ENCODE results near the gene METAP1.

DNA sequence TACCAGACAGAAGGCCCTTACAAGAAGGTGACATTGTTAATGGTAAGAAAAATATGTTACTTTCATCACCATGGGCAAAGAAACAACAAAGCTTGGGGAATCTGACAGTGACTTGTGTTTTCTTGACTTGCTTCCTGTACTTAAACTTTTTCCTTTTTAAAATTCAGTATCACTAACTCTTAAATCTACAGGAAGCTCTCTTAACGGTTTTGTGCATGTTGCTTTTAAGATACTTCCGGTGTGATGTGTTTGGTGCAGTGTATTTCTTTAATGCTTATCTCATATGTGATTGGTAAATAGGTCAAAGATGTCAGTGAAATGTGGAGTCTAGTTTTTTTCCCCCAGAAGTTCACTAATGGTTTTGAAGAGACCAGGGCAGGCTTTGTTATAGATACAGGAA, 47.8 kb downstream of the METAP1 start:
- TF ChIP-seq TCF7L2 (IDR thresholded peaks at IDR 0.05; ENCODE audit: borderline replicate concordance, extremely low read depth, insufficient read depth, insufficient read length) = no peak
- TF ChIP-seq, protein P1, sequence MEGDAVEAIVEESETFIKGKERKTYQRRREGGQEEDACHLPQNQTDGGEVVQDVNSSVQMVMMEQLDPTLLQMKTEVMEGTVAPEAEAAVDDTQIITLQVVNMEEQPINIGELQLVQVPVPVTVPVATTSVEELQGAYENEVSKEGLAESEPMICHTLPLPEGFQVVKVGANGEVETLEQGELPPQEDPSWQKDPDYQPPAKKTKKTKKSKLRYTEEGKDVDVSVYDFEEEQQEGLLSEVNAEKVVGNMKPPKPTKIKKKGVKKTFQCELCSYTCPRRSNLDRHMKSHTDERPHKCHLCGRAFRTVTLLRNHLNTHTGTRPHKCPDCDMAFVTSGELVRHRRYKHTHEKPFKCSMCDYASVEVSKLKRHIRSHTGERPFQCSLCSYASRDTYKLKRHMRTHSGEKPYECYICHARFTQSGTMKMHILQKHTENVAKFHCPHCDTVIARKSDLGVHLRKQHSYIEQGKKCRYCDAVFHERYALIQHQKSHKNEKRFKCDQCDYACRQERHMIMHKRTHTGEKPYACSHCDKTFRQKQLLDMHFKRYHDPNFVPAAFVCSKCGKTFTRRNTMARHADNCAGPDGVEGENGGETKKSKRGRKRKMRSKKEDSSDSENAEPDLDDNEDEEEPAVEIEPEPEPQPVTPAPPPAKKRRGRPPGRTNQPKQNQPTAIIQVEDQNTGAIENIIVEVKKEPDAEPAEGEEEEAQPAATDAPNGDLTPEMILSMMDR (IDR thresholded peaks at IDR 0.05 in 2 of 3, conservative IDR thresholded peaks at IDR 0.05 in 1 of 3; ENCODE audit: borderline replicate concordance in 1 of 3, insufficient read depth in 1 of 3, low read depth in 2 of 3, low read length in 2 of 3) = no peak
- no peak for TF ChIP-seq POLR2AphosphoS5 (IDR thresholded peaks at IDR 0.05; ENCODE audit: low read depth, low read length)
- no peak for TF ChIP-seq POLR2A (IDR thresholded peaks at IDR 0.05; ENCODE audit: borderline replicate concordance, extremely low read depth, insufficient read depth, insufficient read length)
- no peak for TF ChIP-seq EZH2 (IDR thresholded peaks at IDR 0.05)
- TF ChIP-seq CEBPB (IDR thresholded peaks at IDR 0.05; ENCODE audit: low read depth) = no peak
- TF ChIP-seq CBX3 (IDR thresholded peaks at IDR 0.05; ENCODE audit: low read depth) = no peak
- no peak for TF ChIP-seq ELF1 (IDR thresholded peaks at IDR 0.05; ENCODE audit: borderline replicate concordance, low read depth)
- TF ChIP-seq RAD21 (IDR thresholded peaks at IDR 0.05; ENCODE audit: low read depth) = no peak
- TF ChIP-seq, protein P2, sequence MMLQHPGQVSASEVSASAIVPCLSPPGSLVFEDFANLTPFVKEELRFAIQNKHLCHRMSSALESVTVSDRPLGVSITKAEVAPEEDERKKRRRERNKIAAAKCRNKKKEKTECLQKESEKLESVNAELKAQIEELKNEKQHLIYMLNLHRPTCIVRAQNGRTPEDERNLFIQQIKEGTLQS (IDR thresholded peaks at IDR 0.05) = no peak
